ENCODE results near the gene TKTL2.

TKTL2 gene

GRCh38 chr4:163473576-163473975, at the start of gene TKTL2:
Gene TKTL2, minus strand, starts transcription at chr4:163473754. Its CDS starts 20 bp downstream, at chr4:163473734.
- no peak for DNase-seq (ENCODE audit: low spot score)

- DNase-seq (ENCODE audit: low spot score), result no peak
These were observed 41.6 kb upstream of the TKTL2 start for GRCh38 chr4:163515198-163515597.

- no peak for DNase-seq (ENCODE audit: low spot score)
These were observed 31.8 kb upstream of the TKTL2 start for GRCh38 chr4:163505374-163505773.

- no peak for DNase-seq (ENCODE audit: low spot score)
These were observed 27.0 kb upstream of the TKTL2 start for GRCh38 chr4:163500586-163500985.

GRCh38 chr4:163495900-163496299, 22.3 kb upstream of the TKTL2 start:
- no peak for DNase-seq (ENCODE audit: low spot score)

GRCh38 chr4:163494360-163495241, 21.0 kb upstream of the TKTL2 start, which contains the start of gene TMA16:
Gene TMA16, plus strand, starts transcription at chr4:163494690. Its CDS starts 112 bp downstream, at chr4:163494802.
- DNase-seq (ENCODE audit: low spot score), result peak; percentile 94

- no peak for DNase-seq (ENCODE audit: low spot score)
These were observed 20.2 kb upstream of the TKTL2 start for GRCh38 chr4:163493643-163494359.

GRCh38 chr4:163492951-163493504, 19.5 kb upstream of the TKTL2 start:
- no peak for DNase-seq (ENCODE audit: low spot score)

- no peak for DNase-seq (ENCODE audit: low spot score)
These were observed 16.4 kb upstream of the TKTL2 start for GRCh38 chr4:163489929-163490328.

GRCh38 chr4:163486321-163486720, 12.8 kb upstream of the TKTL2 start:
- DNase-seq (ENCODE audit: low spot score), result no peak

GRCh38 chr4:163485589-163485988, 12.0 kb upstream of the TKTL2 start:
- DNase-seq (ENCODE audit: low spot score), result no peak

- peak; percentile 24 for DNase-seq (ENCODE audit: low spot score)
These were observed 11.4 kb upstream of the TKTL2 start for GRCh38 chr4:163484906-163485305.

GRCh38 chr4:163482190-163482589, 8.6 kb upstream of the TKTL2 start:
- no peak for DNase-seq (ENCODE audit: low spot score)

- no peak for DNase-seq (ENCODE audit: low spot score)
These were observed 3.3 kb upstream of the TKTL2 start for GRCh38 chr4:163476761-163477438.

- no peak for DNase-seq (ENCODE audit: low spot score)
These were observed 473 bp upstream of the TKTL2 start for GRCh38 chr4:163474027-163474426.

GRCh38 chr4:163473130-163473529, 424 bp downstream of the TKTL2 start:
- no peak for DNase-seq (ENCODE audit: low spot score)

GRCh38 chr4:163470391-163470790, 3.2 kb downstream of the TKTL2 start:
- DNase-seq (ENCODE audit: low spot score), result no peak

- no peak for DNase-seq (ENCODE audit: low spot score)
These were observed 6.3 kb downstream of the TKTL2 start for GRCh38 chr4:163467082-163467770.

- DNase-seq (ENCODE audit: low spot score), result no peak
These were observed 11.0 kb downstream of the TKTL2 start for GRCh38 chr4:163462556-163462955.

GRCh38 chr4:163448540-163449203, 24.9 kb downstream of the TKTL2 start:
- peak; percentile 7 for DNase-seq (ENCODE audit: low spot score)

GRCh38 chr4:163447481-163447880, 26.1 kb downstream of the TKTL2 start:
- DNase-seq (ENCODE audit: low spot score), result no peak
